Gastrocnemius medialis (tissue), 4 donors: ENCODE data around the gene PLXDC2.

Source experiments
- POLR2A ChIP-seq, 2 donors: fragments of 450-650 bp; IDR thresholded peaks; one replicate each; pipeline ENCODE4 v1.6.1; 2017; ENCODE audit warnings: antibody characterized with exemption in 2 of 2, mild to moderate bottlenecking in 2 of 2, moderate library complexity in 2 of 2
- TF ChIP-seq, protein P1 (sequence below), 5 experiments: fragments of 450-650 bp in 3 of 5; fragments of 200-600 bp in 2 of 5; sonication (generic) in 2 of 5; IDR thresholded peaks in 4 of 5; conservative IDR thresholded peaks in 1 of 5; 1 replicate in 4 of 5; 2 replicates in 1 of 5; pipeline ENCODE4 v1.5.1; 2016 to 2019; ENCODE audit warnings: antibody characterized with exemption in 5 of 5, mild to moderate bottlenecking in 3 of 5, moderate library complexity in 3 of 5

DNA sequence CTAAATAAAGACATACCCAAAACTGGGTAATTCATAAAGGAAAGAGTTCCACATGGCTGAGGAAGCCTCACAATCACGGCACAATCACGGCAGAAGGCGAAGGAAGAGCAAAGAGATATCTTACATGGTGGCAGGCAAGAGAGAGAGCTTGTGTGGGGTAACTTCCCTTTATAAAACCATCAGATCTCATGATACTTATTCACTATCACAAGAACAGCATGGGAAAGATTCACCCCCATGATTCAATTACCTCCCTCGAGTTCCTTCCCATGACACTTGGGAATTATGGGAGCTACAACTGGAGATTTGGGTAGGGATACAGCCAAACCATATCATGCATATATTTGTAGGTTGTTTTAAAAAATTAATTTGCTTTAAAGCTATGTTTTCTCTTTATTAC lies 217.2 kb downstream of the PLXDC2 start:
- TF ChIP-seq, protein P1, sequence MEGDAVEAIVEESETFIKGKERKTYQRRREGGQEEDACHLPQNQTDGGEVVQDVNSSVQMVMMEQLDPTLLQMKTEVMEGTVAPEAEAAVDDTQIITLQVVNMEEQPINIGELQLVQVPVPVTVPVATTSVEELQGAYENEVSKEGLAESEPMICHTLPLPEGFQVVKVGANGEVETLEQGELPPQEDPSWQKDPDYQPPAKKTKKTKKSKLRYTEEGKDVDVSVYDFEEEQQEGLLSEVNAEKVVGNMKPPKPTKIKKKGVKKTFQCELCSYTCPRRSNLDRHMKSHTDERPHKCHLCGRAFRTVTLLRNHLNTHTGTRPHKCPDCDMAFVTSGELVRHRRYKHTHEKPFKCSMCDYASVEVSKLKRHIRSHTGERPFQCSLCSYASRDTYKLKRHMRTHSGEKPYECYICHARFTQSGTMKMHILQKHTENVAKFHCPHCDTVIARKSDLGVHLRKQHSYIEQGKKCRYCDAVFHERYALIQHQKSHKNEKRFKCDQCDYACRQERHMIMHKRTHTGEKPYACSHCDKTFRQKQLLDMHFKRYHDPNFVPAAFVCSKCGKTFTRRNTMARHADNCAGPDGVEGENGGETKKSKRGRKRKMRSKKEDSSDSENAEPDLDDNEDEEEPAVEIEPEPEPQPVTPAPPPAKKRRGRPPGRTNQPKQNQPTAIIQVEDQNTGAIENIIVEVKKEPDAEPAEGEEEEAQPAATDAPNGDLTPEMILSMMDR (IDR thresholded peaks at IDR 0.05 in 4 of 5, conservative IDR thresholded peaks at IDR 0.05 in 1 of 5) = no peak
- TF ChIP-seq POLR2A (IDR thresholded peaks at IDR 0.05) = no peak
